Measurements from ENCODE around the gene TLR5. TPM values are rescaled to one million over a fixed set of nuclear protein-coding genes. Genes with fewer than 3 reads are reported as not detected.

Gene TLR5
- polyA plus RNA-seq, 1 donor (not counting 4 experiments of a cell fraction or from before 2014, with no cell fraction given), result 1.3 TPM

DNA sequence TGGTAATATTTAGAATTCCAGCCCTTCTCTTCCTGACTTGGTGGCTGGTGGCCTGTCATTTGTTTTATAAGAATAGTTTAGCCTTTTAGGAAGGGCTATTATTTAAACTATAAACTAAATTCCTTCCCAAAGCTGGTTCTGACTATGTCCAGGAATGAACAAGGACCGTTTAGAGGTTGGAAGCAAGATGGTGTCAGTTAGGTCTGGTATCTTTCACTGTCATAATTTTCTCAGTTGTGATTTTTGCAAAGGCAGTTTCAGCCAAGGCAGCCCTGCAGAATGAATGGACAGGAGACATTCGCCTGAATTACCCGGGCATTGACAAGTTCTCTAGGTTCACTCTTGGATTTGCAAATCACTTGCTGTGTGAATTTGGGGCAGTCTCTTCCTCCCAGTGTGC lies 67.2 kb downstream of the TLR5 start:
- H4K20me1 ChIP-seq (ENCODE audit: control insufficient read depth, extremely low read depth, insufficient read depth, low read length), result no peaks in the 10 kb centered on the region
- dilution Hi-C loops (cut with MboI; ENCODE audit: extremely low pct_ligation_motif_present, low sequenced_read_pairs), result loop anchor here (25.0 kb wide), 1 partner anchor 289 kb away; no protein-coding TSS in a partner anchor

GRCh38 chr1:223074445-223075300 lies 68.4 kb downstream of the TLR5 start:
- H4K20me1 ChIP-seq (ENCODE audit: control insufficient read depth, extremely low read depth, insufficient read depth, low read length), result no peaks in the 10 kb centered on the region
- no peaks in the 10 kb centered on the region for H3K79me2 ChIP-seq (ENCODE audit: control insufficient read depth, insufficient read depth, low read length)
- FAIRE-seq, result no peak
- no peak overlapping the region for H3K27ac ChIP-seq (ENCODE audit: control insufficient read depth, insufficient read depth, low read length)
- no peaks in the 10 kb centered on the region for H3K4me1 ChIP-seq (ENCODE audit: control insufficient read depth, extremely low read depth, insufficient read depth, low read length)
- peaks cover 16% of the 10 kb centered on the region for H3K27me3 ChIP-seq (ENCODE audit: control insufficient read depth, extremely low read depth, insufficient read depth, low read length)
- no peak overlapping the region for H3K4me3 ChIP-seq (ENCODE audit: control insufficient read depth in 2 of 3, extremely low read depth in 1 of 3, insufficient read depth in 2 of 3, low read depth in 1 of 3, low read length in 3 of 3)
- no peak for DNase-seq (ENCODE audit: low read depth, low spot score)
- TF ChIP-seq CTCF (optimal IDR thresholded peaks at IDR 0.05 in 1 of 3, IDR thresholded peaks at IDR 0.05 in 1 of 3, conservative IDR thresholded peaks at IDR 0.05 in 1 of 3; ENCODE audit: extremely low read depth in 1 of 3, insufficient read depth in 2 of 3, low read length in 3 of 3), result no peak
- TF ChIP-seq EZH2 (IDR thresholded peaks at IDR 0.05; ENCODE audit: low read length), result no peak
- H3K9me3 ChIP-seq (ENCODE audit: control insufficient read depth, low read depth, low read length), result no peaks in the 10 kb centered on the region
- dilution Hi-C loops (cut with MboI; ENCODE audit: extremely low pct_ligation_motif_present, low sequenced_read_pairs), result loop anchor here (25.0 kb wide), 1 partner anchor 287 kb away; no protein-coding TSS in a partner anchor
- H3K9ac ChIP-seq (ENCODE audit: control insufficient read depth, extremely low read depth, insufficient read depth, low read length), result no peak overlapping the region
- H3K4me2 ChIP-seq (ENCODE audit: control insufficient read depth, extremely low read depth, insufficient read depth, low read depth, low read length), result no peak overlapping the region
- no peak overlapping the region for H2AFZ ChIP-seq (ENCODE audit: control insufficient read depth, low read length)
- H3K9me1 ChIP-seq (ENCODE audit: control insufficient read depth, extremely low read depth, insufficient read depth, low read length), result no peaks in the 10 kb centered on the region
- no peaks in the 10 kb centered on the region for H3K36me3 ChIP-seq (ENCODE audit: control insufficient read depth in 2 of 2, extremely low read depth in 1 of 2, insufficient read depth in 2 of 2, low read length in 2 of 2)

More for the DNA sequence above, 67.2 kb downstream of the TLR5 start:
- H3K4me2 ChIP-seq (ENCODE audit: control insufficient read depth, extremely low read depth, insufficient read depth, low read depth, low read length), result no peak overlapping the region
- TF ChIP-seq CTCF (optimal IDR thresholded peaks at IDR 0.05 in 1 of 3, IDR thresholded peaks at IDR 0.05 in 1 of 3, conservative IDR thresholded peaks at IDR 0.05 in 1 of 3; ENCODE audit: extremely low read depth in 1 of 3, insufficient read depth in 2 of 3, low read length in 3 of 3) (no peak), EZH2 (IDR thresholded peaks at IDR 0.05; ENCODE audit: low read length) (no peak)
- no peak overlapping the region for H3K9ac ChIP-seq (ENCODE audit: control insufficient read depth, extremely low read depth, insufficient read depth, low read length)
- H2AFZ ChIP-seq (ENCODE audit: control insufficient read depth, low read length), result no peak overlapping the region
- DNase-seq (ENCODE audit: low read depth, low spot score) (no peak), FAIRE-seq (no peak)
- peaks cover 16% of the 10 kb centered on the region for H3K27me3 ChIP-seq (ENCODE audit: control insufficient read depth, extremely low read depth, insufficient read depth, low read length)
- no peaks in the 10 kb centered on the region for H3K4me1 ChIP-seq (ENCODE audit: control insufficient read depth, extremely low read depth, insufficient read depth, low read length)
- no peaks in the 10 kb centered on the region for H3K79me2 ChIP-seq (ENCODE audit: control insufficient read depth, insufficient read depth, low read length)
- H3K36me3 ChIP-seq (ENCODE audit: control insufficient read depth in 2 of 2, extremely low read depth in 1 of 2, insufficient read depth in 2 of 2, low read length in 2 of 2), result no peaks in the 10 kb centered on the region
- no peaks in the 10 kb centered on the region for H3K9me1 ChIP-seq (ENCODE audit: control insufficient read depth, extremely low read depth, insufficient read depth, low read length)
- no peak overlapping the region for H3K4me3 ChIP-seq (ENCODE audit: control insufficient read depth in 2 of 3, extremely low read depth in 1 of 3, insufficient read depth in 2 of 3, low read depth in 1 of 3, low read length in 3 of 3)
- no peaks in the 10 kb centered on the region for H3K9me3 ChIP-seq (ENCODE audit: control insufficient read depth, low read depth, low read length)
- H3K27ac ChIP-seq (ENCODE audit: control insufficient read depth, insufficient read depth, low read length), result no peak overlapping the region
